Measurements from ENCODE around the gene CDCA8.

GRCh38 chr1:37752213-37752582 is 59.9 kb downstream of the CDCA8 start:
- TF ChIP-seq, protein P1, sequence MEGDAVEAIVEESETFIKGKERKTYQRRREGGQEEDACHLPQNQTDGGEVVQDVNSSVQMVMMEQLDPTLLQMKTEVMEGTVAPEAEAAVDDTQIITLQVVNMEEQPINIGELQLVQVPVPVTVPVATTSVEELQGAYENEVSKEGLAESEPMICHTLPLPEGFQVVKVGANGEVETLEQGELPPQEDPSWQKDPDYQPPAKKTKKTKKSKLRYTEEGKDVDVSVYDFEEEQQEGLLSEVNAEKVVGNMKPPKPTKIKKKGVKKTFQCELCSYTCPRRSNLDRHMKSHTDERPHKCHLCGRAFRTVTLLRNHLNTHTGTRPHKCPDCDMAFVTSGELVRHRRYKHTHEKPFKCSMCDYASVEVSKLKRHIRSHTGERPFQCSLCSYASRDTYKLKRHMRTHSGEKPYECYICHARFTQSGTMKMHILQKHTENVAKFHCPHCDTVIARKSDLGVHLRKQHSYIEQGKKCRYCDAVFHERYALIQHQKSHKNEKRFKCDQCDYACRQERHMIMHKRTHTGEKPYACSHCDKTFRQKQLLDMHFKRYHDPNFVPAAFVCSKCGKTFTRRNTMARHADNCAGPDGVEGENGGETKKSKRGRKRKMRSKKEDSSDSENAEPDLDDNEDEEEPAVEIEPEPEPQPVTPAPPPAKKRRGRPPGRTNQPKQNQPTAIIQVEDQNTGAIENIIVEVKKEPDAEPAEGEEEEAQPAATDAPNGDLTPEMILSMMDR (IDR thresholded peaks at IDR 0.05; ENCODE audit: insufficient read depth, low read depth, low read length), result no peak
- TF ChIP-seq EZH2 (IDR thresholded peaks at IDR 0.05; ENCODE audit: insufficient read depth, low read length), result peak; percentile 41

Data from astrocyte (in vitro differentiated cells and primary cell).